Stomach (tissue), 4 donors: ENCODE measurements around the gene GRK2.

Source experiments
- CTCF ChIP-seq, 7 experiments: fragments of 450-650 bp in 4 of 7; fragments of 200-600 bp in 3 of 7; sonication (generic) in 3 of 7; IDR thresholded peaks; one replicate each; pipeline ENCODE4 v1.5.1; 2016 to 2019; ENCODE audit warnings: antibody characterized with exemption in 7 of 7, control low read depth in 2 of 7, mild to moderate bottlenecking in 1 of 7
- EP300 ChIP-seq: sonication (generic); formaldehyde crosslinking; IDR thresholded peaks from one replicate; pipeline ENCODE4 v1.6.1; 2017; ENCODE audit warnings: antibody characterized with exemption
- POLR2A ChIP-seq, 4 donors: fragments of 450-650 bp; IDR thresholded peaks; one replicate each; pipeline ENCODE4 v1.6.1; 2016; ENCODE audit warnings: antibody characterized with exemption in 4 of 4, control low read depth in 2 of 4, mild to moderate bottlenecking in 1 of 4, moderate library complexity in 1 of 4
- POLR2AphosphoS5 ChIP-seq, 3 donors: sonication (generic); formaldehyde crosslinking; IDR thresholded peaks; one replicate each; pipeline ENCODE4 v1.6.1; 2016; ENCODE audit warnings: antibody characterized with exemption in 3 of 3

- TF ChIP-seq CTCF (IDR thresholded peaks at IDR 0.05), result no peak
- peak in 2 of 3 donors; percentile 9 to 19 for TF ChIP-seq POLR2AphosphoS5 (IDR thresholded peaks at IDR 0.05)
- no peak for TF ChIP-seq POLR2A (IDR thresholded peaks at IDR 0.05)
- no peak for TF ChIP-seq EP300
Measured at GRCh38 chr11:67301951-67302516, 35.8 kb downstream of the GRK2 start.
